ENCODE results near the gene CDCA4.

- no peak for TF ChIP-seq EP300 (IDR thresholded peaks at IDR 0.05)
- TF ChIP-seq CTCF (IDR thresholded peaks at IDR 0.05), result no peak
- TF ChIP-seq REST (IDR thresholded peaks at IDR 0.05), result no peak
- TF ChIP-seq RFX5 (IDR thresholded peaks at IDR 0.05), result no peak
- TF ChIP-seq HDAC2 (IDR thresholded peaks at IDR 0.05), result no peak
- TF ChIP-seq ELK1 (IDR thresholded peaks at IDR 0.05; ENCODE audit: low read depth, low read length), result no peak
Measured at GRCh38 chr14:104965561-104966231, 55.2 kb downstream of the CDCA4 start.

Data from A549 (cell line).